Measurements from ENCODE around the gene EFTUD2.
"Not testable (repeated sequence)": the region's sequence is repeated elsewhere in the genome, so short reads cannot be mapped to it uniquely, and the experiment has no call there.

The EFTUD2 gene

GRCh38 chr17:44848961-44849489 is 50.2 kb downstream of the EFTUD2 start:
- no peak for DNase-seq (ENCODE audit: low read depth in 3 of 3)

- no peak for DNase-seq (ENCODE audit: low read depth in 3 of 3)
Measured at GRCh38 chr17:44848257-44848795, 50.9 kb downstream of the EFTUD2 start.

GRCh38 chr17:44847586-44847985 is 51.7 kb downstream of the EFTUD2 start, which contains the start of gene HIGD1B:
TSS of gene HIGD1B (plus strand) at chr17:44847883. CDS start at chr17:44848153, 270 bp downstream.
- DNase-seq (ENCODE audit: low read depth in 3 of 3), result no peak

GRCh38 chr17:44846206-44846605 is 53.0 kb downstream of the EFTUD2 start:
- no peak for DNase-seq (ENCODE audit: low read depth in 3 of 3)

GRCh38 chr17:44844390-44844830 is 54.8 kb downstream of the EFTUD2 start:
- no peak for DNase-seq (ENCODE audit: low read depth in 3 of 3)

GRCh38 chr17:44842748-44843147 is 56.5 kb downstream of the EFTUD2 start:
- no peak for DNase-seq (ENCODE audit: low read depth in 3 of 3)

- no peak for DNase-seq (ENCODE audit: low read depth in 3 of 3)
Measured at GRCh38 chr17:44840936-44841335, 58.3 kb downstream of the EFTUD2 start.

GRCh38 chr17:44840274-44840673 is 59.0 kb downstream of the EFTUD2 start:
- DNase-seq (ENCODE audit: low read depth in 3 of 3), result no peak

GRCh38 chr17:44837196-44837595 is 62.0 kb downstream of the EFTUD2 start:
- DNase-seq (ENCODE audit: low read depth in 3 of 3), result no peak

GRCh38 chr17:44832805-44833204 is 66.4 kb downstream of the EFTUD2 start:
- DNase-seq (ENCODE audit: low read depth in 3 of 3), result no peak

- DNase-seq (ENCODE audit: low read depth in 3 of 3), result no peak
Measured at GRCh38 chr17:44831371-44831770, 67.9 kb downstream of the EFTUD2 start.

GRCh38 chr17:44830359-44831288 is 68.6 kb downstream of the EFTUD2 start:
- peak in 2 of 3 experiments; percentile 9 to 14 for DNase-seq (ENCODE audit: low read depth in 3 of 3)

GRCh38 chr17:44829523-44830358 is 69.5 kb downstream of the EFTUD2 start, which contains the start of gene GJC1:
TSS of gene GJC1 (minus strand) at chr17:44830287. CDS start at chr17:44805817, 24,470 bp downstream.
- DNase-seq (ENCODE audit: low read depth in 3 of 3), result peak in 1 of 3 experiments; percentile 25

GRCh38 chr17:44828919-44829522 is 70.2 kb downstream of the EFTUD2 start:
- no peak for DNase-seq (ENCODE audit: low read depth in 3 of 3)

GRCh38 chr17:44827863-44828262 is 71.4 kb downstream of the EFTUD2 start:
- DNase-seq (ENCODE audit: low read depth in 3 of 3), result no peak

GRCh38 chr17:44826123-44826790 is 73.0 kb downstream of the EFTUD2 start:
- no peak for DNase-seq (ENCODE audit: low read depth in 3 of 3)

- DNase-seq (ENCODE audit: low read depth in 3 of 3), result not testable (repeated sequence)
Measured at GRCh38 chr17:44825236-44825635, 74.0 kb downstream of the EFTUD2 start.

GRCh38 chr17:44820631-44821212 is 78.5 kb downstream of the EFTUD2 start:
- DNase-seq (ENCODE audit: low read depth in 3 of 3), result no peak

- DNase-seq (ENCODE audit: low read depth in 3 of 3), result not testable (repeated sequence)
Measured at GRCh38 chr17:44818508-44818907, 80.7 kb downstream of the EFTUD2 start.

GRCh38 chr17:44812263-44812662 is 87.0 kb downstream of the EFTUD2 start:
- DNase-seq (ENCODE audit: low read depth in 3 of 3), result no peak

All from stimulated activated CD4-positive, alpha-beta T cell treated with anti-CD3 and anti-CD28 coated beads, TNF-alpha, amount 100 ng/mL, for 4 hours (primary cell).